Suprapubic skin (tissue), 4 donors: ENCODE data around the gene MARK3. TPM values are rescaled to one million over a fixed set of nuclear protein-coding genes. Genes with fewer than 3 reads are reported as not detected.
A peak's percentile ranks its signal among the peaks of the same experiment; 100 is the strongest.

Source experiments
- DNase-seq, 2 donors: peaks; one replicate each; pipeline ENCODE4 v3.0.0-alpha.2; 2019; ENCODE audit warnings: low spot score in 2 of 2
- H3K27ac ChIP-seq: fragments of 200-600 bp; sonication (generic); one replicate; pipeline ENCODE4 v1.5.1; 2019
- H3K27me3 ChIP-seq: fragments of 200-600 bp; sonication (generic); one replicate; pipeline ENCODE4 v1.5.1; 2019
- H3K36me3 ChIP-seq: fragments of 200-600 bp; sonication (generic); one replicate; pipeline ENCODE4 v1.5.1; 2019
- H3K4me1 ChIP-seq: fragments of 200-600 bp; sonication (generic); one replicate; pipeline ENCODE4 v1.5.1; 2019
- H3K4me3 ChIP-seq: fragments of 200-600 bp; sonication (generic); one replicate; pipeline ENCODE4 v1.5.1; 2019; ENCODE audit warnings: mild to moderate bottlenecking
- H3K9me3 ChIP-seq: fragments of 200-600 bp; sonication (generic); one replicate; pipeline ENCODE4 v1.5.1; 2019
- EP300 ChIP-seq: sonication (generic); formaldehyde crosslinking; IDR thresholded peaks from one replicate; pipeline ENCODE4 v1.6.1; 2017; ENCODE audit warnings: antibody characterized with exemption
- POLR2A ChIP-seq, 2 donors: fragments of 450-650 bp; IDR thresholded peaks; one replicate each; pipeline ENCODE4 v1.6.1; 2017; ENCODE audit warnings: antibody characterized with exemption in 2 of 2, mild to moderate bottlenecking in 2 of 2, moderate library complexity in 2 of 2
- POLR2AphosphoS5 ChIP-seq, 3 donors: sonication (generic); formaldehyde crosslinking; IDR thresholded peaks; one replicate each; pipeline ENCODE4 v1.6.1; 2017; ENCODE audit warnings: antibody characterized with exemption in 3 of 3
- WGBS: methylation state at CpG from one replicate; pipeline ENCODE4 v1.1.5; 2018; 5-methylcytosine and 5-hydroxymethylcytosine counted together
- total RNA-seq, 4 donors: library from RNA; depleted of rRNA; stranded (reverse); fragments of >200 nt; gene quantifications; one replicate each; pipeline ENCODE4 v1.1.0, GENCODE V29; 2016
- TF ChIP-seq, protein P1 (sequence below), 2 donors: fragments of 200-600 bp in 1 of 2; fragments of 450-650 bp in 1 of 2; sonication (generic) in 1 of 2; IDR thresholded peaks; one replicate each; pipeline ENCODE4 v1.5.1; 2016 to 2019; ENCODE audit warnings: antibody characterized with exemption in 2 of 2, mild to moderate bottlenecking in 1 of 2, moderate library complexity in 1 of 2

MARK3 gene
- total RNA-seq, 4 donors from 2014 or later, result 44.6 to 95.2 (median 57.2) TPM

DNA sequence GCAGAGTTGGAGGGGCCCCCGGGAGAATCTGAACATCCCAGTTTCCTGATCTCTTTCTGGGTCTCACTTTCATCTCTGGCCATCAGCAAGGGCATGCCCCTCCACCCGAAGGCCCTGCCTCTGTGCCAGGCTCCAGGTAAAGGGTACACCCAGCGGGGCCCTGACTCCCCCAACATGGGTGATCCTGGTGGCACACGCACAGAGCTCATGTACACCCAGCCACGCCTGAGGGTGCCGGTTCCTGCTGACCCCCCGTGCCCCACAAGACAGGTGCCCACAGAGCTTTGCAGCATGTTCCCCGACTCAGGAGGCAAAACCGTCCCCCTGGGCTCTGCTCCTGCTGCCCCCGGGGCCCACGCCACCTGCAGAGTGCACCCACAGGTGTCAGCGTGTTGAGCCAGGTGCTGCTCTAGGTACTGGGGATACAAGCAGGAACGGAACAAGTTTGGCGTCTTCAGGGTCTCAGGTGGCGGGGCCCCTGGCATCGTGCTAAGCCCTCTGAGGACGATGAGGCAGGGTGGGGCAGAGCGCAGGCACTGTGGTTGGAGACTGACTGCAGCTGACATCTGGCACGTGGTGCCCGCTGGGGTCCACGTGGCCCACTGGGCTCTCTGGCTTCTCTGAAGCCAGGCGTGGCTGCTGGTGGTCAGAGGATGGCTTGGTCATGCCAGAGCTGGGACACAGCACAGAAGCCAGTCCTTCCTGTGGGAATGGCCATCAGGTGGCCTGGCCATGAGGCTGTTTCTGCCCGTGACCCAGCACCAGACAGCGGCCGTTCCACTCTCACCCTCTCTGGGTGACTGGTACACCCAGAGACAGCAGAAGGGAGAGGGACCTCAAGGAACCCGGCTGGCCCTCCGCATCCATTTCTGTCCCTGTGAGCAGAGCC is 163.5 kb downstream of the MARK3 start:
- TF ChIP-seq EP300, result no peak
- no peak for TF ChIP-seq POLR2A (IDR thresholded peaks at IDR 0.05)
- TF ChIP-seq, protein P1, sequence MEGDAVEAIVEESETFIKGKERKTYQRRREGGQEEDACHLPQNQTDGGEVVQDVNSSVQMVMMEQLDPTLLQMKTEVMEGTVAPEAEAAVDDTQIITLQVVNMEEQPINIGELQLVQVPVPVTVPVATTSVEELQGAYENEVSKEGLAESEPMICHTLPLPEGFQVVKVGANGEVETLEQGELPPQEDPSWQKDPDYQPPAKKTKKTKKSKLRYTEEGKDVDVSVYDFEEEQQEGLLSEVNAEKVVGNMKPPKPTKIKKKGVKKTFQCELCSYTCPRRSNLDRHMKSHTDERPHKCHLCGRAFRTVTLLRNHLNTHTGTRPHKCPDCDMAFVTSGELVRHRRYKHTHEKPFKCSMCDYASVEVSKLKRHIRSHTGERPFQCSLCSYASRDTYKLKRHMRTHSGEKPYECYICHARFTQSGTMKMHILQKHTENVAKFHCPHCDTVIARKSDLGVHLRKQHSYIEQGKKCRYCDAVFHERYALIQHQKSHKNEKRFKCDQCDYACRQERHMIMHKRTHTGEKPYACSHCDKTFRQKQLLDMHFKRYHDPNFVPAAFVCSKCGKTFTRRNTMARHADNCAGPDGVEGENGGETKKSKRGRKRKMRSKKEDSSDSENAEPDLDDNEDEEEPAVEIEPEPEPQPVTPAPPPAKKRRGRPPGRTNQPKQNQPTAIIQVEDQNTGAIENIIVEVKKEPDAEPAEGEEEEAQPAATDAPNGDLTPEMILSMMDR (IDR thresholded peaks at IDR 0.05), result no peak
- TF ChIP-seq POLR2AphosphoS5 (IDR thresholded peaks at IDR 0.05), result no peak
- H3K27ac ChIP-seq, result no peak overlapping the region
- no peak overlapping the region for H3K4me3 ChIP-seq
- H3K36me3 ChIP-seq, result no peaks in the 10 kb centered on the region
- H3K27me3 ChIP-seq, result no peaks in the 10 kb centered on the region
- H3K4me1 ChIP-seq, result peaks cover 80% of the 10 kb centered on the region
- H3K9me3 ChIP-seq, result no peaks in the 10 kb centered on the region
- 61% methylated on average over 13 of the region's 27 CpGs for WGBS
- DNase-seq, result peak in 1 of 2 donors; percentile 77

DNA sequence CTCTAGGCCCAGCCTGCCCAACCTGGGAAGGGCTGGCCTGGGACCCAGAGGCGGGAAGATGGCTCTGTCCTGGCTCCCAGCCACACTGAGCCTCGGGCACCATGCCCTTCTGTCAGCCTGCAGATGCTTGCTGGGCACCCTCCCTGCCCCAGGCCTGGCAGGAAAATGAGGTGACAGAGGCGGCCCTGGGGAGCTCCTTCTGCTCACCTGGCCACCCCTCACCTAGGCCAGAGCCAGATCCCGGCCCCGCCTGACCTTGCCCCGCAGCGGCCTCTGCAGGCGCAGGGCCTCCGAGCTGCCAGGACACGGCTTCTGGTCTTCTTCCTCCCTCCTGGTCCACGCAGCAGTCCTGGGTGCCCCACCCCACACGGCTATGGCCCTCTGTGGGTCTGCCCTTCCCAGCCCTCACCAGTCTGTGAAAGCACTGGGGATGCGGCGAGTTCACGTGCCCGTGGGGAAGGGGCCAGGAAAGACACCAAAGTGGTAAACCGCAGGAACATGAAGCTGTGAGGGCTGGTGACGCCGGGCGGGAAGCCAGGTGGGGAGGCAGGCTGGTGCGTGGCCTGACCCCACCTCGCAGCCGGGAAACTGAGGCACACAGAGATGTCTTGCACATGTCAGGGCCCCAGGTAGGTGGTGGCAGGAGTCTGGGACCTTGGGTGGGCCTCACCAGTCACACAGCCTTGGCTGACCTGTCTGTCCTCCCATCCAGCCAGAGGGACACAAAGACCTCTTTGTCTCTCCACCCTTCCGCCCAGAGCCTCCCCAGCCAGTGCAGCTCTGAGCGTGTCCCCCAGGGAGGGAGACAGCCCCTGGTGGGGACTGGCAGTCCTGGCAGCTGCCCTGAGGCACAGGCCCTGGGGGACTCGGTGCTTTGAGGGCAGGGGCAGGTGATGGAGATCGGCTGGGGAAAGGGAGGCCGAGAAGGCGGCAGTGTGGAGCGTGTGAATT is 164.4 kb downstream of the MARK3 start:
- TF ChIP-seq, protein P1 (IDR thresholded peaks at IDR 0.05), result no peak
- TF ChIP-seq EP300, result no peak
- no peak for TF ChIP-seq POLR2AphosphoS5 (IDR thresholded peaks at IDR 0.05)
- no peak for TF ChIP-seq POLR2A (IDR thresholded peaks at IDR 0.05)
- Histone ChIP-seq H3K9me3 (no peaks in the 10 kb centered on the region), H3K27me3 (no peaks in the 10 kb centered on the region), H3K4me1 (peaks cover 71% of the 10 kb centered on the region), H3K36me3 (no peaks in the 10 kb centered on the region), H3K27ac (peak overlapping the region; percentile 75), H3K4me3 (no peak overlapping the region)
- 57% methylated on average over 25 of the region's 30 CpGs for WGBS
- DNase-seq, result peak; percentile 68 to 78

DNA sequence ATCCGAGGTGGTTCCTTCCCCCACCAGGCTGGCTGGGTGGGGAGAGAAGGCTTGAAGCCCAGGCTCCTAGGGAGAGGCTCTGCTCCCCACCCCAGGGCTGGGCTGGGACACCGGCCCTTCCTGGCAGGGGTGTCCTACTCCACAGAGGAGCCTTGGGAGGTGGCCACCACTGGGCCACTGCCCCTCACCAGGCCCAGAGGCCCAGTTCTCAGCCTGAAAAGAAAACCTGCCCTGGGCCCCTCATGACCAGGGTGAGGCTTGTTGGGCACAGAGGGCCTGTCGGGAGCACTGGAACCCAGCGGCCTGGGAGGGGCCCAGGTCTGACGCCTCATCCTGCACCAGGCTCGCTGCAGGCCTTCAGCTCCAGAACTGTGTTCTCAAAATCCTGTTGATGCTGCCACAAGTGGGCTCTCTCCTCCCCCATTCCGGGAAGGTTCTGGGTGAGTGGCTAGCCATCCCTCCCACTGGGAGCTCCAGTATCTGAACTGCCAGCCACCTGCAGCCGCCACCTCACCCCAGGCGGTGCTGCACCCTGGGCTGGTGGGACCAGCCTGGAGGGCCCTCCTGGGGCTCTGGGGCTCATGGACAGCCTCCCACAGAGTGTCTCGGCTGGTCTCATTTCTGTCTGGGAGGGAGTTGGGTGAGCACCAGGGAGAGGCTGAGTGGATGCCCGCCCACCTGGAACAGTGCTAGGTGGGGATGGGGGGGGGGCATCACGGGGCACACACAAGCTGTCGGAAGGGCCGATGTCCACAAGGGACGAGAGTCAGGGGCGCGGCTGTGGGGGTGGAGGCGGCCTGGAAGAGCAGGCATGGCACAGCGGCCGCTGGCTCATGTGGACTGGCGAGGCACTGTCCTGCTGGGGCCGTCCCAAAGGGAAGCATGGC is 165.5 kb downstream of the MARK3 start:
- H3K27me3 ChIP-seq, result no peaks in the 10 kb centered on the region
- peaks cover 62% of the 10 kb centered on the region for H3K4me1 ChIP-seq
- H3K36me3 ChIP-seq, result no peaks in the 10 kb centered on the region
- peak overlapping the region; percentile 9 for H3K4me3 ChIP-seq
- WGBS, result 40% methylated on average over 16 of the region's 22 CpGs
- no peaks in the 10 kb centered on the region for H3K9me3 ChIP-seq
- DNase-seq, result peak in 1 of 2 donors; percentile 76
- peak overlapping the region; percentile 75 for H3K27ac ChIP-seq
- TF ChIP-seq POLR2AphosphoS5 (IDR thresholded peaks at IDR 0.05) (no peak), EP300 (no peak), POLR2A (IDR thresholded peaks at IDR 0.05) (no peak)
- TF ChIP-seq, protein P1 (IDR thresholded peaks at IDR 0.05), result no peak

DNA sequence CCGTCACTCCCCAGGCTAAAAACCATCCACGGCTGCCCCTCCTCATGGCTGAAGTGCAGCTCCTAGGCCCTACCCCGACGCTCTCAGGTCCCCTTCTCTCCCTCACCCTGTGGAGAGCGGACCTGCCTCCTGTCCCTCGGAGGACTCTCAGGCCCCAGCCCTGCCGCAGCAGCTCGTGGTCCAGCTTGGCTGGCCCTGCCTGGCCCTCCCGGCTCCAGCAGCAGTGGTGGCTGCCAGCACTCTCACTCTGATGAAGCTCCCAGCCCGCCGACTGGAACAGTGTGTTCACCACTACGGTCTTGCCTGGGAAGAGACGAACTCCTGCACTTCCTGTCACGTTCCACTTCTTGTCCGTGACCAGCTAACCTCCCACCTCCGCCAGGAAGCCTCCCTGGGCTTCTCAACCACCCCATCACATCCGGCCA is 166.1 kb downstream of the MARK3 start:
- TF ChIP-seq POLR2A (IDR thresholded peaks at IDR 0.05) (no peak), EP300 (no peak), POLR2AphosphoS5 (IDR thresholded peaks at IDR 0.05) (no peak)
- TF ChIP-seq, protein P1 (IDR thresholded peaks at IDR 0.05), result no peak
- Histone ChIP-seq H3K27ac (peak overlapping the region; percentile 75), H3K9me3 (no peaks in the 10 kb centered on the region), H3K4me3 (peak overlapping the region; percentile 9), H3K36me3 (no peaks in the 10 kb centered on the region), H3K27me3 (no peaks in the 10 kb centered on the region), H3K4me1 (peaks cover 57% of the 10 kb centered on the region)
- peak; percentile 82 to 84 for DNase-seq
- 55% methylated on average over 16 of the region's 17 CpGs for WGBS
